H1 (cell line): ENCODE data around the gene RREB1. TPM values are rescaled to one million over a fixed set of nuclear protein-coding genes. Genes with fewer than 3 reads are reported as not detected.

Source experiments
- CTCF ChIA-PET: fragments of 300-600 bp; sonication (Branson Sonifier 250); formaldehyde crosslinking; loops from one replicate; lab custom pipeline; 2021; ENCODE audit not compliant: partially characterized antibody; lab: Charles Lee
- POLR2A ChIA-PET: fragments of 300-600 bp; sonication (Branson Sonifier 250); formaldehyde crosslinking; loops from one replicate; lab custom pipeline; 2021; ENCODE audit warnings: inconsistent platforms; ENCODE audit not compliant: partially characterized antibody; lab: Charles Lee
- DNase-seq, 2 experiments: peaks; one replicate each; pipeline versions ENCODE4 v3.0.0 to v3.0.0-alpha.2; 2010 to 2022; ENCODE audit warnings: low spot score in 2 of 2, low read depth in 1 of 2, mixed read lengths in 1 of 2
- FAIRE-seq: peaks from 2 replicates; lab custom pipeline; 2011; peaks lifted over from hg19 to GRCh38; lab: Jason Lieb, UNC
- H2AFZ ChIP-seq: 2 replicates; pipeline ENCODE4 v1.8.1; 2012; ENCODE audit warnings: low read length, inconsistent platforms
- H2AK5ac ChIP-seq: 2 replicates; pipeline ENCODE4 v1.6.1; 2013; ENCODE audit warnings: low read depth, low read length
- H2BK120ac ChIP-seq: replicated peaks from 2 replicates; pipeline ENCODE3; 2013; ENCODE audit warnings: low read depth, low read length, inconsistent platforms
- H2BK12ac ChIP-seq: 2 replicates; pipeline ENCODE4 v1.6.1; 2013; ENCODE audit warnings: low read depth, low read length
- H2BK15ac ChIP-seq: 2 replicates; pipeline ENCODE4 v1.6.1; 2013; ENCODE audit warnings: low read length
- H2BK20ac ChIP-seq: 2 replicates; pipeline ENCODE4 v1.6.1; 2013; ENCODE audit warnings: low read length
- H2BK5ac ChIP-seq: 2 replicates; pipeline ENCODE4 v1.6.1; 2013; ENCODE audit warnings: low read depth, low read length
- H3K14ac ChIP-seq: 2 replicates; pipeline ENCODE4 v1.6.1; 2013; ENCODE audit warnings: inconsistent platforms; ENCODE audit not compliant: insufficient read length
- H3K18ac ChIP-seq: 2 replicates; pipeline ENCODE4 v1.6.1; 2013; ENCODE audit warnings: low read length; ENCODE audit errors: extremely low read depth
- H3K23ac ChIP-seq: 2 replicates; pipeline ENCODE4 v1.6.1; 2013; ENCODE audit warnings: inconsistent platforms; ENCODE audit not compliant: insufficient read length
- H3K23me2 ChIP-seq: 2 replicates; pipeline ENCODE4 v1.6.1; 2013; ENCODE audit warnings: low read depth, low read length
- H3K27ac ChIP-seq: 2 replicates; pipeline ENCODE4 v1.6.1; 2011; ENCODE audit warnings: low read depth, low read length, inconsistent platforms
- H3K27me3 ChIP-seq, 4 experiments: replicated peaks in 1 of 4; 1 replicate in 1 of 4; 2 replicates in 3 of 4; pipeline versions ENCODE4 v1.6.1 to v1.8.1; 2011 to 2013; ENCODE audit warnings: low read length in 3 of 4, mild to moderate bottlenecking in 3 of 4, inconsistent platforms in 2 of 4, mixed read lengths in 2 of 4, moderate library complexity in 1 of 4; ENCODE audit not compliant: control insufficient read depth in 3 of 4, insufficient read depth in 3 of 4; ENCODE audit errors: extremely low read depth in 1 of 4
- H3K36me3 ChIP-seq, 4 experiments: 2 replicates each; pipeline versions ENCODE4 v1.6.1 to v1.8.1; 2011 to 2013; ENCODE audit warnings: mild to moderate bottlenecking in 4 of 4, low read length in 3 of 4, moderate library complexity in 2 of 4, control low read depth in 1 of 4, inconsistent platforms in 1 of 4; ENCODE audit not compliant: insufficient read depth in 4 of 4, control insufficient read depth in 2 of 4
- H3K4ac ChIP-seq: replicated peaks from 2 replicates; pipeline ENCODE3; 2013; ENCODE audit warnings: low read length, low read depth, mixed read lengths, inconsistent platforms; ENCODE audit not compliant: insufficient read length
- H3K4me1 ChIP-seq, 4 experiments: replicated peaks in 1 of 4; 1 replicate in 1 of 4; 2 replicates in 3 of 4; pipeline versions ENCODE4 v1.6.1 to v1.8.1; 2011 to 2013; ENCODE audit warnings: low read length in 3 of 4, inconsistent platforms in 2 of 4, mixed read lengths in 1 of 4; ENCODE audit not compliant: insufficient read depth in 4 of 4, control insufficient read depth in 3 of 4
- H3K4me2 ChIP-seq, 2 experiments: 2 replicates each; pipeline versions ENCODE4 v1.6.1 to v1.8.1; 2011 to 2013; ENCODE audit warnings: low read depth in 2 of 2, low read length in 2 of 2, control low read depth in 1 of 2, inconsistent platforms in 1 of 2, mild to moderate bottlenecking in 1 of 2; ENCODE audit not compliant: insufficient read depth in 1 of 2
- H3K4me3 ChIP-seq, 4 experiments: fragments of 200-600, 300-600 bp in 1 of 4; sonication (generic), shearing (Covaris generic), sonication (Bioruptor Twin) in 1 of 4; 2 replicates each; pipeline versions ENCODE4 v1.5.1 to v1.8.1; 2011 to 2016; ENCODE audit warnings: low read length in 4 of 4, low read depth in 3 of 4, control low read depth in 2 of 4, inconsistent platforms in 2 of 4, mild to moderate bottlenecking in 2 of 4, mixed read lengths in 1 of 4, moderate library complexity in 1 of 4; ENCODE audit not compliant: insufficient read depth in 2 of 4; ENCODE audit errors: extremely low read depth in 1 of 4
- H3K56ac ChIP-seq: replicated peaks from 2 replicates; pipeline ENCODE3; 2013; ENCODE audit warnings: low read depth, mild to moderate bottlenecking, mixed read lengths, low read length, inconsistent platforms; ENCODE audit not compliant: insufficient read length
- H3K79me1 ChIP-seq: 2 replicates; pipeline ENCODE4 v1.6.1; 2013; ENCODE audit warnings: low read depth, low read length, control low read depth
- H3K79me2 ChIP-seq, 2 experiments: 2 replicates each; pipeline versions ENCODE4 v1.6.1 to v1.8.1; 2012 to 2013; ENCODE audit warnings: low read length in 2 of 2, mild to moderate bottlenecking in 2 of 2, inconsistent platforms in 1 of 2; ENCODE audit not compliant: insufficient read depth in 2 of 2, control insufficient read depth in 1 of 2
- H3K9ac ChIP-seq, 4 experiments: replicated peaks in 1 of 4; 1 replicate in 1 of 4; 2 replicates in 3 of 4; pipeline versions ENCODE4 v1.6.1 to v1.8.1; 2011 to 2013; ENCODE audit warnings: low read depth in 3 of 4, low read length in 3 of 4, control low read depth in 2 of 4, mild to moderate bottlenecking in 2 of 4, moderate library complexity in 2 of 4, inconsistent platforms in 1 of 4; ENCODE audit errors: extremely low read depth in 1 of 4
- H3K9me3 ChIP-seq, 2 experiments: 2 replicates each; pipeline versions ENCODE4 v1.6.1 to v1.8.1; 2012 to 2013; ENCODE audit warnings: mild to moderate bottlenecking in 2 of 2, moderate library complexity in 2 of 2, control low read depth in 1 of 2, inconsistent platforms in 1 of 2, low read depth in 1 of 2, low read length in 1 of 2, mixed read lengths in 1 of 2; ENCODE audit not compliant: insufficient read depth in 2 of 2
- H4K20me1 ChIP-seq, 2 experiments: replicated peaks in 1 of 2; 2 replicates each; pipeline versions ENCODE3 to v1.8.1; 2011 to 2013; ENCODE audit warnings: inconsistent platforms in 2 of 2, low read length in 2 of 2, mild to moderate bottlenecking in 1 of 2; ENCODE audit not compliant: insufficient read depth in 2 of 2, control insufficient read depth in 1 of 2
- H4K5ac ChIP-seq: 2 replicates; pipeline ENCODE4 v1.6.1; 2013; ENCODE audit warnings: low read length, low read depth, mixed read lengths, inconsistent platforms; ENCODE audit not compliant: insufficient read length
- H4K8ac ChIP-seq: 2 replicates; pipeline ENCODE4 v1.8.0; 2013; ENCODE audit warnings: mild to moderate bottlenecking, moderate library complexity, low read length, inconsistent platforms; ENCODE audit not compliant: insufficient read depth; ENCODE audit errors: extremely low read depth
- H4K91ac ChIP-seq: replicated peaks from 2 replicates; pipeline ENCODE3; 2013; ENCODE audit warnings: low read length, mixed read lengths, inconsistent platforms; ENCODE audit not compliant: insufficient read length
- EP300 ChIP-seq, 2 experiments: IDR thresholded peaks; 1 replicate in 1 of 2; 2 replicates in 1 of 2; pipeline ENCODE4 v1.6.1; 2011 to 2012; ENCODE audit warnings: low read depth in 2 of 2, low read length in 2 of 2, mild to moderate bottlenecking in 2 of 2, borderline replicate concordance in 1 of 2, inconsistent platforms in 1 of 2, moderate library complexity in 1 of 2
- KDM4A ChIP-seq: IDR thresholded peaks from one replicate; pipeline ENCODE4 v1.7.1; 2012; ENCODE audit warnings: low read depth, mild to moderate bottlenecking, moderate library complexity, low read length, inconsistent platforms; ENCODE audit not compliant: severe bottlenecking
- NRF1 ChIP-seq: IDR thresholded peaks from 2 replicates; pipeline ENCODE4 v1.6.1; 2011; ENCODE audit warnings: mild to moderate bottlenecking, low read depth, low read length, improper control_type of control experiment
- SP1 ChIP-seq: IDR thresholded peaks from 2 replicates; pipeline ENCODE4 v1.6.1; 2011; ENCODE audit warnings: low read depth, low read length
- TBP ChIP-seq: IDR thresholded peaks from 2 replicates; pipeline ENCODE4 v1.6.1; 2011; ENCODE audit warnings: low read depth, low read length, improper control_type of control experiment
- TCF12 ChIP-seq: IDR thresholded peaks from 2 replicates; pipeline ENCODE4 v1.6.1; 2011; ENCODE audit warnings: low read depth, mild to moderate bottlenecking, low read length
- WGBS, 2 experiments: shearing (Covaris generic) in 1 of 2; methylation state at CpG; one replicate each; pipeline versions ENCODE4 v1.1.6 to v1.1.7; 2013 to 2015; ENCODE audit warnings: low lambda C conversion rate in 2 of 2, mixed read lengths in 2 of 2, inconsistent platforms in 1 of 2, low coverage in 1 of 2, missing lambda C conversion rate in 1 of 2; ENCODE audit not compliant: insufficient replicate concordance in 2 of 2, insufficient coverage in 1 of 2, insufficient read length in 1 of 2; ENCODE audit errors: extremely low coverage in 1 of 2, missing lambda C conversion rate in 1 of 2; 5-methylcytosine and 5-hydroxymethylcytosine counted together
- polyA plus RNA-seq, 7 experiments: library from polyadenylated mRNA; depleted of rRNA in 3 of 7; stranded (reverse) in 5 of 7; unstranded in 2 of 7; fragments of >200 nt in 5 of 7; fragments of 200-250 nt in 2 of 7; gene quantifications; 1 replicate in 5 of 7; 2 replicates in 1 of 7; 4 replicates in 1 of 7; pipeline versions ENCODE4 v1.2.1 to v1.2.3, GENCODE V29; 2011 to 2013; ENCODE audit warnings: missing spikeins in 2 of 7, mixed read lengths in 2 of 7
- total RNA-seq: library from RNA; stranded (reverse); fragmentation: NEBNext Ultra II Directional; extraction: Animal tissue kit (Norgen Biotek cat#: 25700); gene quantifications from 2 replicates; pipeline ENCODE4 v1.2.1, GENCODE V29; 2021
- TF ChIP-seq, protein P1 (sequence below): IDR thresholded peaks from 2 replicates; pipeline ENCODE4 v1.6.1; 2011; ENCODE audit warnings: low read depth, mild to moderate bottlenecking, low read length; ENCODE audit not compliant: insufficient read depth

The RREB1 gene
- total and polyA plus RNA-seq, 2 of the 8 experiments (the other 6 are each of a cell fraction or from before 2014, with no cell fraction given), result 3.9 to 34.7 TPM

DNA sequence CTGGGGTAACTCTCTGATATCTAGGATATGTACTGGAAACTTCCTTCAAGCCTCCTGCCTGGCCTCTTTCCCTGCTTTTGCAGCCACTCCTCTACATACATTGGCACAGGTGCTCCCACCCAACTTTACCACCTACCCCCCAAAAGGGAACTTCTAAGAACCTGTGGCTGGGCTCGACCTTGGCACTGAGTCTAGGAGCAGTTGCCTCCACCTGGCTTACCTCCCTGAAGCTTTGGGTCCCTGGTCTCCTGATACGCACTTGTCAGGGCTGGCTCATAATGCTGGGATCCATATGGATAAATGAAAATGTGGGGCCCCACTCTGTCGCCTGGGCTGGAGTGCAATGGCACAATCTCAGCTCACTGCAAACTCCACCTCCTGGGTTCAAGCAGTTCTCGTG, 149.0 kb downstream of the RREB1 start:
- Histone ChIP-seq H2BK15ac (no peak overlapping the region), H3K4me3 (no peak overlapping the region), H3K14ac (no peak overlapping the region), H3K79me2 (no peaks in the 10 kb centered on the region), H4K5ac (no peak overlapping the region), H3K27ac (no peak overlapping the region), H4K20me1 (peaks cover 0 to 2% of the 10 kb centered on the region in 2 experiments), H3K23me2 (peaks cover 12% of the 10 kb centered on the region), H3K4ac (no peak overlapping the region), H4K91ac (no peak overlapping the region), H3K4me2 (no peak overlapping the region), H3K27me3 (no peaks in the 10 kb centered on the region), H2BK20ac (no peak overlapping the region), H3K4me1 (peaks cover 0 to 10% (median 6%) of the 10 kb centered on the region in 4 experiments; a peak in 6 of 7 replicates), H3K9me3 (peaks cover 3 to 8% of the 10 kb centered on the region in 2 experiments; a peak in 3 of 4 replicates), H3K36me3 (no peaks in the 10 kb centered on the region), H2BK5ac (no peak overlapping the region), H2BK120ac (no peak overlapping the region), H3K56ac (no peak overlapping the region), H2AFZ (no peak overlapping the region), H3K9ac (no peak overlapping the region), H2BK12ac (no peak overlapping the region), H3K79me1 (no peaks in the 10 kb centered on the region), H2AK5ac (no peak overlapping the region), H3K18ac (no peak overlapping the region), H3K23ac (no peak overlapping the region), H4K8ac (no peak overlapping the region)
- no peak for DNase-seq
- WGBS, 2 experiments, result 87% methylated on average over 4 of the region's 4 CpGs; no CpG with 5 or more reads in 1 of the 2 experiments
- TF ChIP-seq TCF12 (no peak), KDM4A (no peak), NRF1 (no peak), SP1 (no peak), EP300 (IDR thresholded peaks at IDR 0.05; ENCODE audit: borderline replicate concordance in 1 of 2, low read depth in 2 of 2, low read length in 2 of 2) (no peak), TBP (no peak)
- TF ChIP-seq, protein P1, sequence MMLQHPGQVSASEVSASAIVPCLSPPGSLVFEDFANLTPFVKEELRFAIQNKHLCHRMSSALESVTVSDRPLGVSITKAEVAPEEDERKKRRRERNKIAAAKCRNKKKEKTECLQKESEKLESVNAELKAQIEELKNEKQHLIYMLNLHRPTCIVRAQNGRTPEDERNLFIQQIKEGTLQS, result no peak
- FAIRE-seq, result no peak
- CTCF ChIA-PET, result interaction anchor here (1.4 to 6.4 kb wide), 3 partner anchors 11 to 19 kb away, joined by 4 to 55 read pairs (median 4); no protein-coding TSS in a partner anchor
- POLR2A ChIA-PET, result interaction anchor here (0.7 kb wide), 1 partner anchor 432 kb away, joined by 3 read pairs; no protein-coding TSS in a partner anchor
